Epithelial cell of proximal tubule (primary cell): ENCODE data around the gene CAMTA1. TPM values are rescaled to one million over a fixed set of nuclear protein-coding genes. Genes with fewer than 3 reads are reported as not detected.

Experiments
- DNase-seq: peaks from one replicate; pipeline ENCODE4 v3.0.0-alpha.2; 2011; ENCODE audit warnings: low read depth
- H3K4me3 ChIP-seq: 2 replicates; pipeline ENCODE4 v1.5.1; 2011; ENCODE audit warnings: low read depth, mild to moderate bottlenecking, low read length
- total RNA-seq: library from RNA; depleted of rRNA; stranded (reverse); fragments of >200 nt; gene quantifications from 2 replicates; pipeline ENCODE4 v1.2.3, GENCODE V29; 2015
- TF ChIP-seq, protein P1 (sequence below): conservative IDR thresholded peaks from 2 replicates; pipeline ENCODE4 v1.5.1; 2012; ENCODE audit warnings: low read depth, mild to moderate bottlenecking, low read length

CAMTA1 gene
- total RNA-seq, 1 donor from 2014 or later: 79.2 TPM

DNA sequence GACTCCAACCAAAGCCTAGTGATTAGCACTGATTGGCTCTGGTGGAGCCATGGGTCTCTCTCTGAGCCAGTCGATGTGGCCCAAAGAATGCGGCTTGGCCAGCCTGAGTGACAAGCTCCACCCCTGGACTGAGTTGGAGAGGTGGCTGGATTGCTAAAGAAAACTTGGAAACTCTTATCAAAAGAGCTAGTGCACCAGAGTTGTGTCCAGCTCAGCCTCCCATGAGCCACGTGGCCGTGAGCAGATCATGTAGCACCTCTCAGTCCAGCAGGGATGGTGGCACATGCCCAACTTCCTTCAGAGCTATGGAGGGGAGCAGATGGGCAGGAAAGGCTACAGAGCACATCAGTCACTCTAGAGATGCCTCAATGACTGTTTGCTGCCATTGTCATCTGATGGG, 843.0 kb downstream of the CAMTA1 start:
- TF ChIP-seq, protein P1, sequence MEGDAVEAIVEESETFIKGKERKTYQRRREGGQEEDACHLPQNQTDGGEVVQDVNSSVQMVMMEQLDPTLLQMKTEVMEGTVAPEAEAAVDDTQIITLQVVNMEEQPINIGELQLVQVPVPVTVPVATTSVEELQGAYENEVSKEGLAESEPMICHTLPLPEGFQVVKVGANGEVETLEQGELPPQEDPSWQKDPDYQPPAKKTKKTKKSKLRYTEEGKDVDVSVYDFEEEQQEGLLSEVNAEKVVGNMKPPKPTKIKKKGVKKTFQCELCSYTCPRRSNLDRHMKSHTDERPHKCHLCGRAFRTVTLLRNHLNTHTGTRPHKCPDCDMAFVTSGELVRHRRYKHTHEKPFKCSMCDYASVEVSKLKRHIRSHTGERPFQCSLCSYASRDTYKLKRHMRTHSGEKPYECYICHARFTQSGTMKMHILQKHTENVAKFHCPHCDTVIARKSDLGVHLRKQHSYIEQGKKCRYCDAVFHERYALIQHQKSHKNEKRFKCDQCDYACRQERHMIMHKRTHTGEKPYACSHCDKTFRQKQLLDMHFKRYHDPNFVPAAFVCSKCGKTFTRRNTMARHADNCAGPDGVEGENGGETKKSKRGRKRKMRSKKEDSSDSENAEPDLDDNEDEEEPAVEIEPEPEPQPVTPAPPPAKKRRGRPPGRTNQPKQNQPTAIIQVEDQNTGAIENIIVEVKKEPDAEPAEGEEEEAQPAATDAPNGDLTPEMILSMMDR: no peak
- no peak overlapping the region for H3K4me3 ChIP-seq
- DNase-seq: no peak

DNA sequence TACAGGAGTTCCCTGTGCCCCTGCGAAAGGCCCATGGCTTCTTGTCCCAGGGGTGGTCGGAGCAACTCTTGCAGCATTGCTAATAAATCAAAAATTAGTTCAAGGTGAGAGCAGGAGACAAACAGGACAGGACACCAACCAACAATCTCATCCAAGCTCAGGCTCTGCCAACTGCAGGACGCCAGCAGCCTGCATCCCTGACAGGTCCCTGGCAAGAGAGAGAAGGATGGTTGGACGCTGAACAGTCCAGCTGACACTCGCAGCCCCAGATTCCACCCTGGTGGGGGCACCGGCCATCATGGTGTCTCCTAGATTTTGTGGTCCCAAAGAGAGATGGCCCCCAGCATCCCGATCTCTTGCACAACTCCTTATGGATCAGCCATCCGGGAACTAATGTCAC, 843.8 kb downstream of the CAMTA1 start:
- TF ChIP-seq, protein P1: no peak

DNA sequence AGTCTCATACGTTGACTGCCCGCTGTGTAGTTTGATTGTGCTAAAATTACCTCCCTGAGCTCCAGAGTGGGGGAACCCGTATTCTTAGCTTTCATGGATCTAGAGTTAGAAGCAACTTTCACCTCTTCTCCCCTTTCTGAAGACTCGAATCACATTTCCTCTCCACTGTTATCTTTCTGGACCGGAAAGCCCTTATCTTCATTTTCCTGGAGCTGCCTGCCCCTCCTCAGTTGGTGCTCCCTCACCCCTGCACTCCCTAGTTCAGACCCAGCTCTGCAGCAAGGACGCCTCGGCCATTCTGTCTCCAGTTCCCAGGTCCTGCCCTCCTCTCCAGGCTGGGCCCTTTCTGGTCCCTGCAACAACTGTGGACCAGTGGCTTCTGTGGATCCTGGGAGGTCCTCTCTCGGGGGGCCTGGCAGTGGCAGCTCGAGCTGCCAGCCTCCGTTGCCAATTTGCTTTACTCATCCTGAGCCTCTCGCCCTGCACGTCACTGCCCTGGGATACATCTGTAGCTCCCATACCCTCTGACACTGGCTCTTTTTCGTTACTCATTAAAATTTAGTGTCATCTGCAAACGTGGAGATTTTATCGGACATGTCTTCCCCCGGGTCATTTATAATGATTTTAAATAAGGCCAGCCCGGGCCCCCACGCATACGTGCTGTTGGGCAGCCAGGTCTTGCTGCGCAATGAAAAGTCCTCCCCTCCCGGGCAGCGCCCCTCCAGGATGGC, 844.4 kb downstream of the CAMTA1 start:
- TF ChIP-seq, protein P1: no peak
- H3K4me3 ChIP-seq: no peak overlapping the region
- no peak for DNase-seq

More for the DNA sequence above, 843.8 kb downstream of the CAMTA1 start:
- no peak overlapping the region for H3K4me3 ChIP-seq
- no peak for DNase-seq

DNA sequence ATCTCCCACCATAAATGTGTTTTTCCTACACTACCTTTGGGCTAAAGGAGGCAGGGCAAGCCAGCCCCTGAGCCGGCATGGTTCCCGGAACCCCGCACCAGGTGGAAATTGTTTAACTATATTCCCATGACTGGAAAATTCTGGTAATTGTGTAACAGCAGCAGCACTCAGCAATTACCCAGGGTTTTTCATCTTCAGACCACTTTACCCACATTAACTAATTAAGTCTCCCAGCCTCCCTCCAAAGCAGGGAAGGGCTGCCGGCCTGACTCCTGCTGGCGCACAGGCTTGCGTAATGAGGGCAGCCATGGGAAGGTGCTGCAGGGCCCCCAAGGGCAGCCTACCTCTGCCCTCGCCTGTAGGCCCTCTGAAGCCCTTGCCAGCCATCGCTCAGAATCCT, 845.1 kb downstream of the CAMTA1 start:
- TF ChIP-seq, protein P1: no peak
- DNase-seq: no peak
- no peak overlapping the region for H3K4me3 ChIP-seq

DNA sequence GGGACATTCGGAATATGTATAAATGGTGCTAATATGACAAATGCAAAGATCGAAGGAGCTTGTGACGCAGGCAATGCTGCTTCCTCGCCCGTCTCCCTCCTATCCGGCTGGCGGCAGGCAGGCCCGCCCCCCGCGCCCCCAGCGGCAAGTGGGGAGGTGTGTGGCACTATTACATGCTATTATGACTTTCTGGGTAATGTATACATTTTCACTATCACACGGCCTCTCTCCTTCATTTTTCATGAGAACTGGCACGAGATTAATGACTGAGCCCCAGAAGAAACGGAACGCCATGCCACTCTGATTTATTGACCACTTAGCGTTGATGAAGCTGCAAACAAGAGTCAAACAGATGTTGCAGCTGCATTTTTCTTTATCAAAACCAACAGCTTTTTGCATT, 846.9 kb downstream of the CAMTA1 start:
- TF ChIP-seq, protein P1: no peak
- H3K4me3 ChIP-seq: no peak overlapping the region
- DNase-seq: no peak

DNA sequence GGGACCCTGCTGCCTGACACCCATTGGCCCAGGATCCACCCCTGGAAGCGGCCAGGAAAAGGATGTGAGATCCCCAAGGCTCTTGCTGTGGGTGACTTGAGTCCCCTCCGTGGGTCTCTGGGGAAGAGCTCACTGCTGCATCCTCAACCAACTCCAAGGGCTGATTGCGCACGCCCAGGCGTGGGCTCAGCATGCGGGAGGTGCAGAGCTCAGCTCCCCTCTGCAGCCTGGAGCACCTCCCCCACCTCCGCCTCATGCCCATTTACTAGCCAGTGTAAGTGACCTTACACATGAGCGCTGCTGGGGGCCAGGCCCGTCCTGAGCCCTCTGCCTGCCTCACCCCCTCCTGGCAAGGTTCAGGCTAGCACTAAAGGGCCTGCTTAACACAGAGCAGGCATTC, 847.4 kb downstream of the CAMTA1 start:
- H3K4me3 ChIP-seq: no peak overlapping the region
- DNase-seq: no peak
- TF ChIP-seq, protein P1: no peak
